ENCODE results near the gene DIDO1. TPM values are rescaled to one million over a fixed set of nuclear protein-coding genes. Genes with fewer than 3 reads are reported as not detected.

The DIDO1 gene
- total RNA-seq, 1 experiment from 2014 or later = 85.9 TPM

DNA sequence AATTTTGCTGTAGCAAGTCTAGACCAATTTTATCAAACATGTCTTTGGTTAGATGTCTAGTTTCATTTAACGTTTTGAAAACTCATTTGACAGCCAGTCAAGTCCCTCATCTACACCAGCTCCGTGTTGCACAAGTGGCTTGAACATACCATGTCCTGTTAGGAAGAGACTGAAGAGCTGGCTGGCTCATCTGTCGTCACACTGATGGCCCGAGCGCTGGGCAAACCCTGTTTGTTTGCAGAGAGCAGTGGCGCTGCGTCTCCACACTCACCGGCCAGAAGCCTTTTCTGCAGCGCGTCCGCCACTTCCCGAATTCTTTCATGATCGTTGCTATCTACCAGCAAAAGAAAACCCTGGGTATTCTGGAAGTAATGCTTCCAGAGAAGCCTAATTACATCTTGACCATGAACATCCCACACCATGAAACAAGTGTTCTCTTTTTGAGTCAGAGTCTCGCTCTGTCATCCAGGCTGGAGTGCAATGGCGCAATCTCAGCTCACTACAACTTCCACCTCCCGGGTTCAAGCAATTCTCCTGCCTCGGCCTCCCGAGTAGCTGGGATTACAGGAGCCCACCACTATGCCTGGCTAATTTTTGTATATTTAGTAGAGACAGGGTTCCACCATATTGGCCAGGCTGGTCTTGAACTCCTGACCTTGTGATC, 54.0 kb downstream of the DIDO1 start:
- DNase-seq = no peak
- no peak overlapping the region for H3K4me3 Mint-ChIP-seq
- no peak overlapping the region for H2BK120ac ChIP-seq (ENCODE audit: low read depth, low read length, poor library complexity, severe bottlenecking)
- no peak overlapping the region for H3K27ac ChIP-seq (ENCODE audit: insufficient read length, low read depth, low read length)
- H3K4ac ChIP-seq (ENCODE audit: low read depth, low read length) = no peak overlapping the region
- no peak overlapping the region for H3K18ac ChIP-seq (ENCODE audit: insufficient read length, low read depth, low read length)
- H3K79me1 ChIP-seq (ENCODE audit: insufficient read depth, low read depth, low read length, poor library complexity, severe bottlenecking) = no peaks in the 10 kb centered on the region
- no peak overlapping the region for H2BK20ac ChIP-seq (ENCODE audit: low read depth, low read length, poor library complexity, severe bottlenecking)
- H3K23ac ChIP-seq (ENCODE audit: insufficient read length, low read depth, low read length) = no peak overlapping the region
- no peak overlapping the region for H2BK5ac ChIP-seq (ENCODE audit: insufficient read length, low read length)
- no peak overlapping the region for H4K8ac ChIP-seq (replicated peaks; ENCODE audit: insufficient read length, low read depth, low read length)
- H3K27me3 ChIP-seq (ENCODE audit: insufficient read depth, low read length) = no peaks in the 10 kb centered on the region
- H3K27ac Mint-ChIP-seq = no peak overlapping the region
- H3K79me2 ChIP-seq (ENCODE audit: insufficient read depth, low read length) = no peaks in the 10 kb centered on the region
- H3K9ac ChIP-seq (ENCODE audit: extremely low read depth, insufficient read length, low read length) = no peak overlapping the region
- H3K4me2 ChIP-seq (ENCODE audit: insufficient read depth, insufficient read length, low read length) = no peak overlapping the region
- H3K27me3 Mint-ChIP-seq (ENCODE audit: low read depth) = peaks cover 12% of the 10 kb centered on the region
- H3T11ph ChIP-seq (ENCODE audit: low read length) = no peak overlapping the region
- no CpG with 5 or more reads among the region's 18 CpGs for WGBS (ENCODE audit: extremely low coverage, insufficient read length, low lambda C conversion rate)
- H3K4me1 Mint-ChIP-seq = peaks cover 19 to 20% of the 10 kb centered on the region in 2 experiments
- no peak for TF ChIP-seq CTCF (conservative IDR thresholded peaks at IDR 0.05)
- H3K23me2 ChIP-seq (ENCODE audit: insufficient read length, low read depth, low read length, poor library complexity, severe bottlenecking) = no peaks in the 10 kb centered on the region
- no peak overlapping the region for H2AFZ ChIP-seq (ENCODE audit: low read length)
- H3K4me1 ChIP-seq (ENCODE audit: insufficient read depth, low read length) = no peaks in the 10 kb centered on the region
- H3K14ac ChIP-seq (ENCODE audit: insufficient read depth, low read length) = no peak overlapping the region
- H2BK12ac ChIP-seq (ENCODE audit: insufficient read length, low read depth, low read length) = no peak overlapping the region
- H3K56ac ChIP-seq (ENCODE audit: insufficient read length, low read depth, low read length) = no peak overlapping the region
- no peak overlapping the region for H4K5ac ChIP-seq (ENCODE audit: insufficient read length, low read depth, low read length)
- no peaks in the 10 kb centered on the region for H3K36me3 Mint-ChIP-seq (ENCODE audit: insufficient read depth in 1 of 3, low read depth in 3 of 3)
- H3K9me3 Mint-ChIP-seq = peaks cover 2 to 11% of the 10 kb centered on the region in 2 experiments; a peak in 4 of 5 replicates
- no peak overlapping the region for H4K91ac ChIP-seq (ENCODE audit: insufficient read length, low read depth, low read length)
- no peaks in the 10 kb centered on the region for H4K20me1 ChIP-seq (ENCODE audit: control insufficient read depth, insufficient read depth, insufficient read length)
- H2AK5ac ChIP-seq (ENCODE audit: insufficient read length, low read length) = no peak overlapping the region
- no peaks in the 10 kb centered on the region for H3K9me3 ChIP-seq (ENCODE audit: control insufficient read depth, low read depth, low read length)
- no peak overlapping the region for H2BK15ac ChIP-seq (ENCODE audit: low read depth, low read length)
